ENCODE results near the gene HRCT1.
A peak's percentile ranks its signal among the peaks of the same experiment; 100 is the strongest.

HRCT1 gene

DNA sequence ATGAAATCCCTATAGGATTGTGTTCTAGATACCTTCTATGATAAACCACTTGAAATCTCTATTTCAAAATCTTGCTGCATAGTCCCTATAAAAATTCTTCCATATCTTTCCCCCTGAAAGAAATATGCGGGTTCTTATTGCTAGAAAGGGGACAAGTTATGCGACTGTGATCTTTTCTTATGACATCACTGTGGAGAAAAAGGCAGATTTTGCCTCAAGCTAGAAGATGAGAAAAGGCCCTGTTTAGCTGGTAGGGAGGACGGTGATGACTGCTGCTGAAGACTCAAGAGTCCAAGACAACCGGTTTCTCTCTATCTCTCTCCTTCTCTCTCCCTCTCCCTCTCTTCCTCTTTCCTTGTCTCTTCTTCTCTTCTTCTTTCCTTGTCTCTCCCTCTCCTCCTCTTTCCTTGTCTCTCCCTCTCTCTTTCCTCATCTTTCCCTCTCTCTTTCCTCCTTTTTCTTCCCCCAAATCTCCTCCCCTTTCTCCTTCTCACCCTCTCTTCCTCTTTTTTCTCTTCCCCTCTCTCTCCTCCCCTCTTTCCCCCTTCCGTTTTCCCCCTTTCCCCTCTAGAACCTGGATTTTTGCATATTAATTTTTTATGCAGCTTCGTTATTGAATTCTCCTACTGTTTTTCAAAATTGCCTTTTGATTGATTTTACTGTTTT is 46.7 kb downstream of the HRCT1 start:
- no peak for FAIRE-seq
- TF ChIP-seq POLR2AphosphoS5 (IDR thresholded peaks at IDR 0.05; ENCODE audit: low read depth, low read length) = no peak
- TF ChIP-seq TAF1 (IDR thresholded peaks at IDR 0.05; ENCODE audit: borderline replicate concordance, low read depth, low read length) = no peak
- no peak for DNase-seq (ENCODE audit: insufficient read length)

- FAIRE-seq (peak; percentile 92), DNase-seq (ENCODE audit: insufficient read length) (peak; percentile 25)
- TF ChIP-seq POLR2AphosphoS5 (IDR thresholded peaks at IDR 0.05; ENCODE audit: low read depth, low read length) = no peak
- no peak for TF ChIP-seq POLR2A (IDR thresholded peaks at IDR 0.05; ENCODE audit: low read depth, low read length)
- TF ChIP-seq TAF1 (IDR thresholded peaks at IDR 0.05; ENCODE audit: borderline replicate concordance, low read depth, low read length) = no peak
These were observed 49.0 kb downstream of the HRCT1 start for GRCh38 chr9:35954942-35955546.

GRCh38 chr9:35956651-35957050 is 50.6 kb downstream of the HRCT1 start:
- no peak for TF ChIP-seq POLR2A (IDR thresholded peaks at IDR 0.05; ENCODE audit: low read depth, low read length)
- TF ChIP-seq TAF1 (IDR thresholded peaks at IDR 0.05; ENCODE audit: borderline replicate concordance, low read depth, low read length) = no peak
- TF ChIP-seq POLR2AphosphoS5 (IDR thresholded peaks at IDR 0.05; ENCODE audit: low read depth, low read length) = no peak
- DNase-seq (ENCODE audit: insufficient read length) = no peak
- FAIRE-seq = no peak

Measured in GM12892 (cell line).